ENCODE data around the gene EEPD1.

- TF ChIP-seq SUZ12 (IDR thresholded peaks at IDR 0.05; ENCODE audit: extremely low read depth, insufficient read depth, insufficient read length) (no peak), ZNF274 (IDR thresholded peaks at IDR 0.05; ENCODE audit: low read depth, low read length) (no peak), YY1 (IDR thresholded peaks at IDR 0.05; ENCODE audit: insufficient read depth, insufficient read length) (no peak)
Observed at GRCh38 chr7:36119005-36119706, 33.9 kb upstream of the EEPD1 start.
